GM20000 (cell line): Measurements from ENCODE around the gene PRIMA1.

Experiments used
- DNase-seq: peaks from one replicate; pipeline ENCODE4 v3.0.0; 2012; ENCODE audit warnings: low spot score
- TF ChIP-seq, protein P1 (sequence below): IDR thresholded peaks from 2 replicates; pipeline ENCODE4 v1.5.1; 2012; ENCODE audit warnings: mild to moderate bottlenecking, control low read depth; ENCODE audit errors: extremely low read depth, missing control alignments

Gene PRIMA1

DNA sequence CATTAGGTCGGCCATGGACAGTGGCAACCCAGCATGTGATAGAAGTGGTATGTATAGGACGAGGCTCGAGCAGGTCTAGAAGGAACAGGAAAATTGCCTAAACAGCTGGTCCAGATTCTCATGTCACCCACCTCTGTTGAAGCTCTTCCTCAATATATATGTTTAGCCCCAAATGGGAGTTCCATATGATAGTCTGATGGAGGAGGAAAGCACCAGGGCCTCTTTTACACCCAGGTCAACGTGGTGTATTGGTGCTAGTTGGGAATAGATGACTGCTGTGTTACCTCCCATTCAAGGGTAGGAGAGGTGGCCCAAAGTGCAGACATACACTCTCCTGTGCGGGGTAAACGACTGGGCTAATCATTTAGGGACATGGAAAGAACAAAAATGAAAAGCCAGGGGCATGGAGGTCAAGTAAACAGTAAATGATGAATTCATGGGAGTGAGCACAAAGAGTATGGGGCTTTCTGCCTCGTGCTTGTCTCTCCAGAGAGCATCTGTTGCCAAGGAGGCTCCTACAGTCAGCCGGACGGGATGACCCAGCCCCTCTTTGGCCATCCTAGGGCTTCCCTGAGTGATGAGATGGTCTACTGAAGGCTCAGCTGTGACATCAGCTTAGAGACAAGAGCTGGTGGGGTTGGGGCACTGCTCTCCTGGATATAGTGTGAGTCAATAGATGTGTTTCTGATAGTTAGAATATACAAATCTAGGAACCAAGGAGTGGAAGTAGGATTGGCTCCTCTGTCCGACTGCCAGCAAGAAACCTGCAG, 5.5 kb upstream of the PRIMA1 start:
- TF ChIP-seq, protein P1, sequence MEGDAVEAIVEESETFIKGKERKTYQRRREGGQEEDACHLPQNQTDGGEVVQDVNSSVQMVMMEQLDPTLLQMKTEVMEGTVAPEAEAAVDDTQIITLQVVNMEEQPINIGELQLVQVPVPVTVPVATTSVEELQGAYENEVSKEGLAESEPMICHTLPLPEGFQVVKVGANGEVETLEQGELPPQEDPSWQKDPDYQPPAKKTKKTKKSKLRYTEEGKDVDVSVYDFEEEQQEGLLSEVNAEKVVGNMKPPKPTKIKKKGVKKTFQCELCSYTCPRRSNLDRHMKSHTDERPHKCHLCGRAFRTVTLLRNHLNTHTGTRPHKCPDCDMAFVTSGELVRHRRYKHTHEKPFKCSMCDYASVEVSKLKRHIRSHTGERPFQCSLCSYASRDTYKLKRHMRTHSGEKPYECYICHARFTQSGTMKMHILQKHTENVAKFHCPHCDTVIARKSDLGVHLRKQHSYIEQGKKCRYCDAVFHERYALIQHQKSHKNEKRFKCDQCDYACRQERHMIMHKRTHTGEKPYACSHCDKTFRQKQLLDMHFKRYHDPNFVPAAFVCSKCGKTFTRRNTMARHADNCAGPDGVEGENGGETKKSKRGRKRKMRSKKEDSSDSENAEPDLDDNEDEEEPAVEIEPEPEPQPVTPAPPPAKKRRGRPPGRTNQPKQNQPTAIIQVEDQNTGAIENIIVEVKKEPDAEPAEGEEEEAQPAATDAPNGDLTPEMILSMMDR = no peak
- no peak for DNase-seq

DNA sequence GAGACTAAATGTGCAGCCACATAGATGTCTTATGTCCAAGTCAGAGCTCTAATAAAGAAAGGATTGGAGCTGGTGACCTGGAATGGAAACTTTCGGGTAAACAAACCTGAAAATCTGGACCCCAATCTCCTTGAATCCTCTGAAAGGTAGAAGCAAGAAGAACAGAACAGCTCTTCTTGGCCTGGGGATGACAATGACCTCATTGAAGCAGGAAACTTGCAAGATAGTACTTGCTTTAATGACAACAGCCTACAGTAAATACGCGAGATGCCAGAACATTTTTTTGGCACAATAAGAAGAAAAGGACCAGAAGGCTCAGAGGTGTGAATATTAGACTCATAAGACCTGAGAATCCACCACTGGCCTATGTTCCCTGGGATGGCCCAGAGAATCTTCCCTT, 4.1 kb upstream of the PRIMA1 start:
- DNase-seq = no peak
- TF ChIP-seq, protein P1 = no peak

DNA sequence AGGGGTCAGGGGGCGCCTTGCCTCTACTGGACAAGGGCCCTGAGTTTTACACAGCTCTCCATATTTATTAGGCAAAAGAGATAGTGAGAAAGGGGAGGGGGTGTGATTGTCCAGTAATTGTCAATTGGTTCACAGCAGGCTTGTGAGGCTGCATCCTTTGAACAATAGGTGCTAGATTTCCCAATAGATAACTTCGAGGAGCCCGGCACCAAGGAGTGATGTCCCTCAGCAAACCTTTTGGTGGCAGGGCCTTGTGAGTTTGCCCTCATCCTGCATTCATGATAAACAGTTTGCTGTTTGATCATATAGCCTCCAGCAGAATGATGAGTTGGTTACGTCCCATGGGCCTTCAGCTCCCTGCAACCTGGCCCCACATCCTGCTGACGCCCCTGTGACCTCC, 2.7 kb upstream of the PRIMA1 start:
- TF ChIP-seq, protein P1 = no peak

DNA sequence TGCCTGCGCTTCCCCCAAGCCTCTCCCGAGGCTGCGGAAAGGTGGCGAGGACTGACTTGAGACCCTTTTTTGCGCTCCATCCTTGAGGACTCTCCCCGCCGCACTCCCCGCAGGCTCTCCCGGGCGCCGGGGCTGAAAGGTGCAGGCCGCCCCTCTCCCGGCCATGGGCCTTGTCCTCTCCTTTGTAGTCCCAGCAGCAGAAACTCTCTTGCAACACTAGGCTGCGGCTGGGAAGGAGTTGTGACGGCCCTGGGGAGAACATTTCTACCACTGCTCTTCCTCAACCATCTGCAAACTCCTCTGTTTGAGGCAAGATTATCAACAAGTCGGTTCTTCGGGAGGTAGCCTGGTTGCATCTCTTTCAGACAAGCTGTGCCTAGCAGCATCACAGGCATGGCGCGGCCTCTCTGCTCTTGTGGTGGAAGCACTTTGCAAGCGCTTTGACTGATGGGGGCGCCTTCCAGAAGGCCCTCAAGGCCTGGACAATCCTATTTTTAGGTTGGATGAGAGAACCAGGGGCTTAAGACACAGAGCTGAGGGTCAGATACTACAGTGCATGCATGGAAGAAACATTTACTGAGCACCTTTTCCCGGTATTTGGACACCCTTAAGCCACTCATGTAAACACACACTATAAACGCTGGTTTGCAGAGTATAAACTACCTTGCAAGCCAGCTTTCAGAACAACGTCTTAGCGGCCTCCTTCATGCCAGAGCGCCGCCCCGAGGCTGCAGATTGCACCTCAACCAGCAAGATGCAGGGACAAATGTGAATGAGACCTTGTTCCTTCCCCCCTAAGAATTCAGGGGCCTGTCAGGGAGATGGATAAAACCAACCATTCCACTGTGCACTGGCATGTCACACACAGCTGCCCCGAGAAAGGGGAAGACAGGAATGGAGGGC, 1.2 kb upstream of the PRIMA1 start:
- no peak for DNase-seq
- TF ChIP-seq, protein P1 = no peak

More for the DNA sequence above, 2.7 kb upstream of the PRIMA1 start:
- no peak for DNase-seq

DNA sequence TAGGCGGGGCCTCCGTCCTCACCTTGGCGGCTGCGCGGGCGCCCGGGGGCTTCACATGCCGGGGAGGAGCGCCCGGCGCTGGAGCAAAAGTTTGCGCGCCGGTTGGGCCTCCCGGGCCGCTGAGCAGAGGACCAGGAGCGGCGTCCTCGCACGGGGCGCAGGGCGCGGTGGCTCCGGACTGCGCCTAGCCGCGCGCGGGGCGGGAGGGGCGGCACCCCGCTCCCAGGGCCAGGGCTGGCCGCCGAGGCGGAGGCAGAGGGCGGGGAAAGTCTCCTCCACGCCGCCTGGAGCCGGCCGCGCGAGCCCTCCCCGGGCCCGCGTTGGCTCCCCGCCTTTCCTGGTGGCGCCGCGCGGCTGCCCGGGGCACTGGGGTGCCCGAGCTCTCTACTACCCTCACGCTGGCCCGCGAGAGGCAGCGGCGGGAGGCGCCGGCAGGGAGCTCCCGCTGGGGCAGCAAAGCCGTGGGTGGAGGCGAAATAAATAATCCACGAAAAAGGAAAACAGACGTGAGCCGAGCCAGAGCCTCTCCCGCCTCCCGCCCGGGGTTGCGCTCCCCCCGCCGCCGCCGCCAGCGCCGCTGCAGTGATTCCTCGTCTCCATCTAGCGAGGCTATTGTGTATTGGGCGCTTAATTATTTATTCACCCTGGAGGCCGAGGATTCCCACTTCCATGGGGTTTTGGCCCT, 400 bp upstream of the PRIMA1 start:
- TF ChIP-seq, protein P1 = no peak
- DNase-seq = no peak

DNA sequence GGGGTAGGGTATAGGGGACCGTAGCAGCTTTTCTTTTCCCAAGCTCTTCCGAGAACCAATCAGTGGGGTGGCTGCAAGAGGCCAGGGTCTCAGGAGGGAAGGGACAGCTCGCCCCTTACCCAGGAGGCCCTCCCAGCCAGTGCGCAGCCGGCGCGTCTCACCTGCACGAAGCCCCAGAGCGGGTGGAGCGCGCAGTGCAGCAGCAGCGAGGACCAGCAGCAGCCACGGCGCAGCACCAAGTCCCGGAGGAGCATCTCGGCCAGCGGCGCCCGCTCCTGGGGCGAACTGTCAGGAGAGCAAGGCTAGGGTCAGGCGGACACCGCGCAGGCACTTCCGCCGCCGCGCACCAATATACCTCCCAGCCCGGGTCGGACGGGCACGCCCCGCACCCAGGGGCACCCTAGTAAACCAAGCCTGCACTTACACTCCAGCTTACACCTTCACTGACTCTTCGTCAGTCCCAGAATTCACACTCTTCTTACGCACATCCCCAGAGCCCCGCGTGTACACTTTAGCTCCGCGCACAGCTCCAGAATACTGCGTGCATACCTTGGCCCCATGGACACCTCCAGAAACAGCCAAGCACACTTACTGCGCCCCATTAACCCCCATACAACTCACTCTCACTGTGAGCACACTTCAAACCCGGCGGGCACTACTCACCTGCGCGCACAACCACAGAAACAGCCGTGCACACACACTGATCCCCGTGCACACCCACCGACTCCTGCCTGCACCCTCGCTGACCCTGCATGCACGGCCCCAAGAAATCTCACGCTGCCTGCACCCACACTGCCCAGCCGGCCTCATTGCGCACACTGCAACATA, 606 bp downstream of the PRIMA1 start:
- no peak for DNase-seq

More for the DNA sequence above, 606 bp downstream of the PRIMA1 start:
- TF ChIP-seq, protein P1 = no peak
